Rectal smooth muscle tissue (tissue), 1 donor: Measurements from ENCODE around the gene PARD3.

Experiments used
- H3K27ac ChIP-seq: one replicate; pipeline ENCODE4 v1.7.0; 2013; ENCODE audit warnings: low read depth, low read length, inconsistent platforms
- H3K27me3 ChIP-seq: one replicate; pipeline ENCODE4 v1.7.0; 2013; ENCODE audit warnings: low read length; ENCODE audit not compliant: control insufficient read depth, insufficient read depth
- H3K36me3 ChIP-seq: one replicate; pipeline ENCODE4 v1.7.0; 2013; ENCODE audit warnings: low read length; ENCODE audit not compliant: control insufficient read depth, insufficient read depth
- H3K4me1 ChIP-seq: one replicate; pipeline ENCODE4 v1.7.0; 2013; ENCODE audit warnings: low read length; ENCODE audit not compliant: control insufficient read depth, insufficient read depth
- H3K4me3 ChIP-seq: one replicate; pipeline ENCODE4 v1.7.0; 2013; ENCODE audit warnings: low read length
- H3K9ac ChIP-seq: one replicate; pipeline ENCODE4 v1.7.0; 2013; ENCODE audit warnings: low read length

The PARD3 gene

DNA sequence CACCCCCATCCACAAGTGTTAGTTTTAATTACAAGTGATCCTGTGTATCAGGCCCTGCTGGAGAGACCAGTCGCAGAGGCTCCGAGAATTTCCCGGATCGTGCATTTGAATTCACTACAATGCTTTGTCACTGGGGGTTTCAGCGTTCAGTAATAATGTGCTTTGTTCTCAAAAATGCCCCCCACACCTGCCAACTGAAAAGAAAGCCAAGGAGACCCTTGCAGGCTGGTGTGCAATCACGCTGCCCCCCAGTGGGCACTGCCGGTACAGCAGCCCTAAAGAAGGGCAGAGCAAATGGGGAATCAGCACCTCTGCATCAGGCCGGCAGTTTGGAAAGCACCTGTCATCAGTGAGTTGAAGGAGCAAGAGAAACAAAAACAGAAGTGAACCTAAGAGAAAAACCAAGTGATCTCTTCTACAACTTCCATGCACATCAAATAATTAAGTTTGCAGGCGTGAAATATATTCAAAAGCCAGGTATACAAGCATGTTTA lies 177.6 kb downstream of the PARD3 start:
- no peak overlapping the region for H3K4me3 ChIP-seq
- H3K27ac ChIP-seq, result no peak overlapping the region
- H3K9ac ChIP-seq, result no peak overlapping the region
- no peaks in the 10 kb centered on the region for H3K27me3 ChIP-seq
- H3K4me1 ChIP-seq, result no peaks in the 10 kb centered on the region
- H3K36me3 ChIP-seq, result no peaks in the 10 kb centered on the region

DNA sequence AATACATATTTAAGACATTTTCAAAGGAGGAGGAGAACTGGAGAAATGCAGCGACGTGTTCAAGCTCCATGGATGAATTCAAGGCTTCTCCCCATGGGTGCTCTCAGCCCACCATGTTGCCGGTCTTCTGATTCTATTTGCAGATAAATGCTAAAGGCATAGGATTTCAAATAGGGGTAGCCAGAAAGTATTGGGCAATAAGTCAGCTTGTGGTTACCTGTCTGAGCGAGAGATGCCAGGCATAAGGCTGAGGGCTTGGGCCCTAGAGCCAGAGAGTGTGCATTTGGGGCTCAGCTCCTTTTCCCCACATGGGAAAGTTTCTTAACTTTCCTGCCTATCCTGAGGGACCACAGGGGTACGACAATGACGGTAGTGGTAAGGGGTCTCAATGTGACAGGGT lies 180.0 kb downstream of the PARD3 start:
- Histone ChIP-seq H3K27ac (no peak overlapping the region), H3K9ac (no peak overlapping the region), H3K27me3 (no peaks in the 10 kb centered on the region), H3K36me3 (no peaks in the 10 kb centered on the region), H3K4me3 (no peak overlapping the region), H3K4me1 (no peaks in the 10 kb centered on the region)

GRCh38 chr10:34633374-34633773 lies 181.7 kb downstream of the PARD3 start:
- Histone ChIP-seq H3K36me3 (no peaks in the 10 kb centered on the region), H3K27ac (no peak overlapping the region), H3K27me3 (no peaks in the 10 kb centered on the region), H3K4me3 (no peak overlapping the region), H3K4me1 (peaks cover 1% of the 10 kb centered on the region), H3K9ac (no peak overlapping the region)

DNA sequence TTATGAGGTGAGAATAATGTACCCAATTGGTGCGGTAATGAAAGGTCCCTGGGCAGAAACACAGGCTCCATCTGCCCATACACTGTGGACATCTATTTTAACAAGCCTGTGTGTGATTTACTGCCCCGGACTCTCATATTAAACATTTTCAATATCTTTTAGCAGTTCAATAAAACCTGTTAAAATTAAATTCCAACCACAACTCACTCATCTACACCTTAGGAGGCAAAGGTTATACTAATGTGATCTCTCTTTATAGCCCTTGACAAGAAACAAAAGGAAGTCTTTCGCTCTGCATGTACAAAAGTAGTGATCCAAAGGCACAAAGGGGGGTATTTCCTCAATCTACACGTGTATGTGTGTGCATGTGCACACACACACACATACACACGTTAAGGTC lies 186.0 kb downstream of the PARD3 start:
- Histone ChIP-seq H3K9ac (no peak overlapping the region), H3K4me3 (no peak overlapping the region), H3K36me3 (no peaks in the 10 kb centered on the region), H3K4me1 (peaks cover 5% of the 10 kb centered on the region), H3K27ac (no peak overlapping the region), H3K27me3 (no peaks in the 10 kb centered on the region)

- Histone ChIP-seq H3K27me3 (no peaks in the 10 kb centered on the region), H3K36me3 (no peaks in the 10 kb centered on the region), H3K9ac (no peak overlapping the region), H3K4me1 (peaks cover 5% of the 10 kb centered on the region), H3K27ac (no peak overlapping the region), H3K4me3 (no peak overlapping the region)
Measured at GRCh38 chr10:34628174-34628796, 186.8 kb downstream of the PARD3 start.

- H3K4me1 ChIP-seq, result peaks cover 5% of the 10 kb centered on the region
- H3K36me3 ChIP-seq, result no peaks in the 10 kb centered on the region
- no peaks in the 10 kb centered on the region for H3K27me3 ChIP-seq
- no peak overlapping the region for H3K27ac ChIP-seq
- H3K4me3 ChIP-seq, result no peak overlapping the region
- no peak overlapping the region for H3K9ac ChIP-seq
Measured at GRCh38 chr10:34627741-34628140, 187.4 kb downstream of the PARD3 start.

DNA sequence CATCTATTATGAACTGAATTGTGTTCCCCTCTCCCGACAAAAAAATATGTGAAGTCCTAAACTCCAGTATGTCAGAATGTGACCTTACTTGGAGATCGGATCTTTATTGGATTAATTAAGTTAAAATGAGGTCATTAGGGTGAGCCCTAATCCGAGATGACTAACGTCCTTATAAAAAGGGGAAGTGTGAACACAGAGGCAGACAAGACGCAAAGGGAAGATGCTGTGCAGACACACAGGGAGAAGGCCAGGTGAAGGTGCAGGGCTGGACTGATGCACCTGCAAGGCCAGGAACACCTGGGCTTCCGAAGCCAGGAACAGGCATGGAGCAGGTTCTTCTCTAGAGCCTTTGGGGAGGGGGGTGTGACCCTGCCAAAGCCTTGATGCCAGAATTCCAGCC lies 187.8 kb downstream of the PARD3 start:
- Histone ChIP-seq H3K27me3 (no peaks in the 10 kb centered on the region), H3K9ac (no peak overlapping the region), H3K27ac (no peak overlapping the region), H3K4me1 (peaks cover 5% of the 10 kb centered on the region), H3K36me3 (no peaks in the 10 kb centered on the region), H3K4me3 (no peak overlapping the region)

DNA sequence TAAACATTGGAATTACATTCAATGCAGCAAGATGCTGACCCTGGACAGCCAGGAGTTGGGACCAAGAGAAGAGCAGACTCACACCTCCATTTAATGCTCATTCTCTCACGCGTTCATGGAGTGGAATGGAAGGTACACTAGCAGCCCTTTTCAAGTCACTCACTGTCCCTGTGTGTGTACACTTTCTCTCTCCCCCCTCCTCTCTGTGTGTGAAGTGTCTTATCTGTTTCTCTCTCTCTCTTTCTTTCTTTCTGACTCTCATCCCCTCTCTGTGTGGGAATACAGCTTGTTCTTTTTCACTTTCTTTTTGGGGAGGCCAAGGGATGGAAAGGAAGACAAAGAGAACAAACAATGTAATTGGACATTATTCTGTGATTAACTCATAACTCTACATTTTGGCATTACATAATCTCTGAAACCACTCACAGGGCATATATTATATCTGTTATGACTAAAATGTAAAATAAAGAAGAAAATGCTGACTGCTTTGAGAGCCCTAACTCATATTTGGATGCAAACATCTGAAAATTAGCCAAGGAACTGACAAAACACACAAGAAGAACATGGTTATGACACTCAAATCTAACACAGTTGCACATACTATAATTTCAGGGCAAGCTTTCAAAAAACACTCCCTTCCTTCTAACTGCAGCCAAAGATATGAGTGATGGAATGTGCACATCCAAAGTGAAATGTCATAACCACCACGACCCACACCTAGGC lies 188.8 kb downstream of the PARD3 start:
- Histone ChIP-seq H3K9ac (no peak overlapping the region), H3K27ac (no peak overlapping the region), H3K4me3 (no peak overlapping the region), H3K4me1 (peaks cover 5% of the 10 kb centered on the region), H3K27me3 (no peaks in the 10 kb centered on the region), H3K36me3 (no peaks in the 10 kb centered on the region)

- no peak overlapping the region for H3K27ac ChIP-seq
- H3K4me3 ChIP-seq, result no peak overlapping the region
- H3K36me3 ChIP-seq, result no peaks in the 10 kb centered on the region
- no peaks in the 10 kb centered on the region for H3K27me3 ChIP-seq
- peaks cover 5% of the 10 kb centered on the region for H3K4me1 ChIP-seq
- no peak overlapping the region for H3K9ac ChIP-seq
Measured at GRCh38 chr10:34624323-34625153, 190.6 kb downstream of the PARD3 start.

GRCh38 chr10:34622945-34623344 lies 192.2 kb downstream of the PARD3 start:
- Histone ChIP-seq H3K36me3 (no peaks in the 10 kb centered on the region), H3K4me1 (no peaks in the 10 kb centered on the region), H3K9ac (no peak overlapping the region), H3K27ac (no peak overlapping the region), H3K4me3 (no peak overlapping the region), H3K27me3 (no peaks in the 10 kb centered on the region)

DNA sequence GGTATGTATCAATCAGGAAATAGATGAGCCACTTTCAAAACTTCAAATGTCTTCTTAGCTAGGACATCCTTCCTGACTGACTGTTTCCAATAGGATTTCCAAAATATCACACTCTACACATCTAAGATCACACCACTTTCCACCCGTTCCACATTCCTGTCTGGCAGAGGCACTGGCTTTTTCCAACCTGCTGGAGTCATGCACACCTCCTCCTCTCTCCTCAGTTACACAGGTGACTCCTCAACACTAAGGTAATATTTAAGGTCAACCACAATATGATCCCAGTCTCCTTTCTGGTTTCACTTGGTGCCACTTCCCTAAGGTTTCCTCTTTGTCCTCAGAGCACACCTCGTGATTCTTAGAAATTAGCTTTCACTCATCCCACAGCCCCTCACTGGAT lies 196.5 kb downstream of the PARD3 start:
- no peaks in the 10 kb centered on the region for H3K36me3 ChIP-seq
- no peaks in the 10 kb centered on the region for H3K4me1 ChIP-seq
- no peak overlapping the region for H3K9ac ChIP-seq
- H3K4me3 ChIP-seq, result no peak overlapping the region
- no peaks in the 10 kb centered on the region for H3K27me3 ChIP-seq
- no peak overlapping the region for H3K27ac ChIP-seq

DNA sequence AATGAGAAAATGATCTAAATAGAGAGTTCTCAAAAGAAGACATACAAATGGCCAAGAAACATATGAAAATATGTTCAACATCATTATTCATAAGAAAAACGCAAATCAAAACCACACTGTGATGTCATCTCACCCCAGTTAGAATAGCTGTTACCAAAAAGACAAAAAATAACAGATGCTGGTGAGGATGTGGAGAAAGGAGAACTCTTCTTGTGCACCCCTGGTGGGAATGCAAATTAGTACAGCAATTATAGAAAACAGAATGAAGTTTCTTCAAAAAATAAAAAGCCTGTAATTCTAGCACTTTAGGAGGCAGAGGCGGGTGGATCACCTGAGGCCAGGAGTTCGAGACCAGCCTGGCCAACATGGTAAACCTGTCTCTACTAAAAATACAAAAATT lies 199.3 kb downstream of the PARD3 start:
- Histone ChIP-seq H3K27me3 (no peaks in the 10 kb centered on the region), H3K36me3 (no peaks in the 10 kb centered on the region), H3K4me3 (no peak overlapping the region), H3K27ac (no peak overlapping the region), H3K9ac (no peak overlapping the region), H3K4me1 (peaks cover 4% of the 10 kb centered on the region)
